Left ventricle myocardium superior (tissue), 1 donor: ENCODE results near the gene MED22. TPM values are rescaled to one million over a fixed set of nuclear protein-coding genes. Genes with fewer than 3 reads are reported as not detected.

ENCODE experiments used
- ATAC-seq: fragments of 200-7000 bp; cut with Tn5 transposase; one replicate; pipeline ENCODE4 v1.9.1; 2020; ENCODE audit warnings: mild to moderate bottlenecking, moderate library complexity
- DNase-seq: peaks from one replicate; pipeline ENCODE4 v3.0.0-alpha.2; 2020
- intact Hi-C: fragments of 100-400 bp; cut with micrococcal nuclease; formaldehyde crosslinking; loops from one replicate; pipeline ENCODE4 v1.11.0; 2022
- total RNA-seq: library from RNA; stranded (reverse); fragmentation: NEBNext Ultra II Directional; extraction: Animal tissue kit (Norgen Biotek cat#: 25700); gene quantifications from one replicate; pipeline ENCODE4 v1.2.1, GENCODE V29; 2021
- donor health status: DM: no; HTN: yes; CAD: no; lungs with severe emphysema.

The MED22 gene
- total RNA-seq, 1 donor from 2014 or later, result 21.5 TPM

DNA sequence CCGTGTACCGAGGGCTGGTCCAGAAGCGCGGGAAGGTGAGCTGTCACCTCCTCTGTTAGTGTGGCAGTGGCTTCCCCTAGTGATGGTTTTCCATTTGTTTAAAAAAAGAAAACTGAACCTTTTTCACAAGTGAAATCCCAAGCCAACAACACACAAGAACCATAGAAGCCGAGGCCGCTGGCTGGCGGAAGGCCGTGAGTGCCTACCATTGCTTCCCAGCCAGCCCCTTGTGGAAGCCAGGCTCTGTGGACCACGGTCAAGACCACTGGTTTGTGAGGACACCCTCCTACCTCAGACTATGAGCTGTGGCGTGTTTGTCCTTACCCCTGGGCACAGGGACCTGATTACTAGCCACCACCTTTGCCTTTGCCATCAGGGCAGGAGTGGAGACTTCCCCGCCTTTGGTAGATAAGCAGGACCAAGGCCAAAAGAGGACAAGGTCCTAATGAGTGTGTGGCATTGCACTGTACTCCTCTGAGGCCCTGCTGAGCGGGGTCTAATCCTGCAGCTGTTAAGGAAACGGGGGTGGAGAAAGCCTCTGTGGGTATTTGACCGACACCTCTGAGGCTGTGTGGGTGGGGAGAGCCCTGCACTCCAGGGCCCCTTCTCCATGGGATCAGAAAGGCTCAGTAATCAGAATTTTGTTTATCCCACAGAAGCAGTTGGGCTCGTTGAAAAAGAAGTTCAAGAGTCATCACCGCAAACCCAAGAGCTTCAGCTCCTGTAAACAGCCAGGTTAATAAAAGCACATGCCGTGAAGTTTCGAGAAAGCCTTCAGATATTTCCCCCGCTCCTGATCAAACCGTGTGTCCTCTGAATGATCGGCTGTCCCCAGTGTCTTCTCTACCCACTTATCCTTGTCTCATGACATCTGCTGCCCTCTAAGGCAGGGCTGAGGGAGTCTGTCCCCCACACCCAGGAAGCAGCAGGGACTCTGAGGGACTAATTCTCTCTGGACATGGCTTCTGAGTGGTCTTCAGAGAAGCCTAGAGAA, 12.8 kb upstream of the MED22 start:
- no peak for DNase-seq
- intact Hi-C loops, result no loop called here
- no peak for ATAC-seq

- intact Hi-C loops, result no loop called here
- no peak for DNase-seq
- no peak for ATAC-seq
Observed at GRCh38 chr9:133359399-133360175, 11.7 kb upstream of the MED22 start.

- ATAC-seq (no peak), DNase-seq (peak; percentile 26)
- intact Hi-C loops, result no loop called here
Observed at GRCh38 chr9:133357656-133358055, 9.7 kb upstream of the MED22 start.

GRCh38 chr9:133356391-133357091, 8.6 kb upstream of the MED22 start, which contains the start of the genes SURF1 and SURF2:
Gene SURF1 (minus strand): TSS chr9:133356487. CDS start chr9:133356453, 34 bp downstream.
Gene SURF2 (plus strand): TSS chr9:133356550. CDS start chr9:133356593, 43 bp downstream.
- DNase-seq (peak; percentile 96), ATAC-seq (peak; percentile 92)
- intact Hi-C loops, result no loop called here

GRCh38 chr9:133355881-133356357, 8.0 kb upstream of the MED22 start:
- intact Hi-C loops, result no loop called here
- no peak for DNase-seq
- ATAC-seq, result peak; percentile 9

GRCh38 chr9:133354766-133355165, 6.8 kb upstream of the MED22 start:
- intact Hi-C loops, result no loop called here
- no peak for ATAC-seq
- no peak for DNase-seq

DNA sequence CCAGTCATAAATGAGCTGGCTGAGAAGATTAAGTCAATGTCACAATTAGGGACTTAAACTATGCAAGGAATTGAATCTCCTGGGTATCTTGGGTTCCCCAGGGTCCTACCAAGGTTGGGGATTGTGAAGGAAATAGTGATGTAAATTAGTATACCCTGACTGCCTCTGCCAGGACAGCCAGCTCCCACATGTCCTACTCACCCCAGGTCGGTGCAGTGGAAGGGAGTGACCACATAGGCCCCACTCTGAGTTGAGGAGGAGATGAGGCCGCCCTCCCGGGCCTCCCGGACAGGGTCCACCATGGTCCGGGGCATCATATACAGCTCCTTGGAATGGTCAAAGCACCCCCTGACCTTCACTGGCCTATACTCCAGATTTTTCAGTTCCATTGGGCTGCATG, 5.6 kb upstream of the MED22 start:
- DNase-seq (peak; percentile 11), ATAC-seq (no peak)
- intact Hi-C loops, result no loop called here

GRCh38 chr9:133352635-133353340, 4.9 kb upstream of the MED22 start:
- ATAC-seq, result no peak
- intact Hi-C loops, result no loop called here

GRCh38 chr9:133351908-133352634, 4.1 kb upstream of the MED22 start:
- ATAC-seq (no peak), DNase-seq (no peak)
- intact Hi-C loops, result no loop called here

More at GRCh38 chr9:133352635-133353340, 4.9 kb upstream of the MED22 start:
- DNase-seq, result peak; percentile 15

DNA sequence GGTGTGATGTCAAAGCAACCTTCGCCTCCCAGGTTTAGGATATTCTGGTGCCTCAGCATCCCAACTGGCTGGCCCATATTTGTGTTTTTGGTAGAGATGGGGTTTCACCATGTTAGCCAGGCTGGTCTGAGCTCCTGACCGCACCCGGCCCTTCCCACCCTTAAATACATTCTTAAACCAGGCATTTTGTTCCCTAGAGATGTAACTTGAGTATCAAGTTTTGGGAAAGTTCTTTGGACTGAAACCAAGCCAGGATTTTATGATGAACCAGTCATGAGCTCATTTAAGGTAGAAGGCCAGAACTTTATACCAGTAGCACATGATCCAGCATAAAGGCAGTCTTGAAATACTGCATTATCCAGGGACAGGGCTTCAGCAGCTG, 3.6 kb upstream of the MED22 start:
- DNase-seq, result no peak
- intact Hi-C loops, result no loop called here

GRCh38 chr9:133349965-133350616, 2.2 kb upstream of the MED22 start:
- ATAC-seq (no peak), DNase-seq (no peak)
- intact Hi-C loops, result no loop called here

More for the DNA sequence above, 3.6 kb upstream of the MED22 start:
- ATAC-seq, result no peak

GRCh38 chr9:133348718-133349573, 1.0 kb upstream of the MED22 start:
- ATAC-seq (no peak), DNase-seq (no peak)
- intact Hi-C loops, result no loop called here

DNA sequence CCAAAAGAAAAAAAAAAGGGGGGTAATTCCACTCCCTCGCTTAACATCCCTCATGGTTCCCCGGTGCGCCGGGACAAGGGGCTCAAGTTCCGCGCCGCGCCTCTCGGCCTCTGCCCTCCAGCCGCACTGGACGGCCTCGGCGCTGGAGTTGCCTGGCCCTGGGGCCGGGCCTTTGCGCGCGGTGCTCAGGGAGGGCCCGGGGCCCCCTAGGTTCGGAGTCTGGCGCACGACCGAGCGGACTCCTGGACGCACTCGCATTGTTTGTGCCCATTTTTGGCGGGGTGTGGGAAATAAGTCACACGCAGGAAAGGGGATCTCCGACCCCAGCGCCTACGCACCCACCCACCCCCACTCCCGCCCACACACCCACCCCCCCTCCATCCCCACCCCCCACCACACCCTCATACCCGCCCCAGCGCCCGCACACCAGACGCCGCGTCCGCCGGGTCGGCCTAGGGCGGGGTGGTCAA, 381 bp downstream of the MED22 start:
- ATAC-seq (peak; percentile 70), DNase-seq (peak; percentile 65)
- intact Hi-C loops, result no loop called here

GRCh38 chr9:133346021-133346785, 1.7 kb downstream of the MED22 start:
- ATAC-seq (no peak), DNase-seq (no peak)
- intact Hi-C loops, result no loop called here

GRCh38 chr9:133345596-133345995, 2.3 kb downstream of the MED22 start:
- intact Hi-C loops, result no loop called here
- ATAC-seq, result no peak
- DNase-seq, result no peak

DNA sequence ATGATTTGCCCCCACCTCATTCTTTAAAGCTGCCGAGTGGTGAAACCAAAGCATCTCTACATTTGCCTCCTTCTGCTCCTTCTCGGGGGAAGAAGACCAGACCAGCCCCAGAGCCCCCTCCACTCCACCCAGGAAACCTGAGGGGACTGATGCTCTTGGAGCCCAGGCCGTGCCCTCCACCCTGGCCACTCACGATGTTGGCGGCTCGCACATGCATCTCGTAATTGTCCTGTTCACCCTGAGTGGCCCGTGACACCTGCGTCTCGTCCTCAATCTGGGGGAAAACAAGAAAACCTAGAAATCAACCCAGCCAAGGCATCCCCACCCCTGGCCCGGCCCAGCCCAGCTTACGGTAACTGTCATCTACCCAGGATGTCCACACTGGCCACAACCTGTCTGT, 3.0 kb downstream of the MED22 start:
- DNase-seq, result no peak
- ATAC-seq, result no peak
- intact Hi-C loops, result no loop called here
